MCF 10A (cell line): ENCODE measurements around the gene ANKRD6. TPM values are rescaled to one million over a fixed set of nuclear protein-coding genes. Genes with fewer than 3 reads are reported as not detected.

Source experiments
- BruUV-seq: library from RNA; stranded (reverse); fragments of 400-500 nt; replicated peaks from 2 replicates; lab custom pipeline; 2021; lab: Mats Ljungman, UMichigan
- CTCF ChIA-PET: fragments of 300-600 bp; sonication (Branson Sonifier 250); formaldehyde crosslinking; extraction: SDS; loops from one replicate; lab custom pipeline; 2021; ENCODE audit warnings: antibody characterized with exemption, inconsistent platforms; lab: Yijun Ruan, JAX
- POLR2A ChIA-PET: fragments of 300-600, 350-650 bp; sonication (Branson Sonifier 250); formaldehyde crosslinking; extraction: SDS; loops from one replicate; lab custom pipeline; 2020; ENCODE audit warnings: antibody characterized with exemption, inconsistent platforms; lab: Yijun Ruan, JAX
- DNase-seq: peaks from one replicate; pipeline ENCODE4 v3.0.0-alpha.2; 2018; ENCODE audit not compliant: unreplicated experiment
- H3K27ac Mint-ChIP-seq: one replicate; pipeline ENCODE4 v1.8.0; 2022; ENCODE audit warnings: mild to moderate bottlenecking, low read depth, mixed read lengths; ENCODE audit not compliant: unreplicated experiment
- H3K27me3 Mint-ChIP-seq: one replicate; pipeline ENCODE4 v1.8.0; 2022; ENCODE audit warnings: mixed read lengths; ENCODE audit not compliant: insufficient read depth, unreplicated experiment
- H3K36me3 Mint-ChIP-seq: one replicate; pipeline ENCODE4 v1.8.0; 2022; ENCODE audit warnings: mild to moderate bottlenecking, moderate library complexity, mixed read lengths; ENCODE audit not compliant: insufficient read depth, unreplicated experiment
- H3K4me1 Mint-ChIP-seq: one replicate; pipeline ENCODE4 v1.8.0; 2022; ENCODE audit warnings: mixed read lengths; ENCODE audit not compliant: insufficient read depth, unreplicated experiment
- H3K4me3 Mint-ChIP-seq: one replicate; pipeline ENCODE4 v1.8.0; 2022; ENCODE audit warnings: mild to moderate bottlenecking, moderate library complexity, mixed read lengths; ENCODE audit not compliant: unreplicated experiment
- H3K9me3 Mint-ChIP-seq: one replicate; pipeline ENCODE4 v1.8.0; 2022; ENCODE audit warnings: mixed read lengths; ENCODE audit not compliant: unreplicated experiment
- intact Hi-C: fragments of 100-400 bp; cut with micrococcal nuclease; formaldehyde crosslinking; loops from 2 replicates; pipeline ENCODE4 v1.14.1; 2022
- total RNA-seq: library from RNA; stranded (reverse); gene quantifications from 2 replicates; pipeline ENCODE4 v1.2.3, GENCODE V29; 2022
- TF ChIP-seq, protein P1 (sequence below): fragments of 200-600 bp; IDR thresholded peaks from one replicate; pipeline ENCODE4 v1.8.0; 2022; ENCODE audit warnings: antibody characterized with exemption, mild to moderate bottlenecking; ENCODE audit not compliant: unreplicated experiment

Gene ANKRD6
- total RNA-seq, 1 experiment from 2014 or later: 2.1 TPM

DNA sequence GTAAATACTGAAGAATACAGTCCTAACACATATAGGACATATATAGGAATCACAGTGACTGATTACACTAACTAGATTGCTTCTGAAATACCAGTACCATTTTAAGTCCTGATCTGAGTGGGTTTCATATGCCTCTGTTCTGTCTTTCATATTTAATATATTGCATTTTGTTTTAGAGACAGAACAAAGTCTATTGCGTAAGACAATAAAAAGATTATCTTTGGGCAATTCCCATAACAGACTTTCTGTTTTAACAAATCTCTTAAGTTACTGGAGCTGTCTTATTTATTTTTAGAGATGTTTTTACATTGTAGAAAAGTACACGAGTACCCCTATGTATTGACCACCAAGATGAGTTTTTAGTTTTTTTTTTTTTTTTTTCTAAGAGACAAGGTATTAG is 29.6 kb downstream of the ANKRD6 start:
- no peak overlapping the region for H3K4me3 Mint-ChIP-seq
- intact Hi-C loops: no loop called here
- DNase-seq: no peak
- TF ChIP-seq, protein P1, sequence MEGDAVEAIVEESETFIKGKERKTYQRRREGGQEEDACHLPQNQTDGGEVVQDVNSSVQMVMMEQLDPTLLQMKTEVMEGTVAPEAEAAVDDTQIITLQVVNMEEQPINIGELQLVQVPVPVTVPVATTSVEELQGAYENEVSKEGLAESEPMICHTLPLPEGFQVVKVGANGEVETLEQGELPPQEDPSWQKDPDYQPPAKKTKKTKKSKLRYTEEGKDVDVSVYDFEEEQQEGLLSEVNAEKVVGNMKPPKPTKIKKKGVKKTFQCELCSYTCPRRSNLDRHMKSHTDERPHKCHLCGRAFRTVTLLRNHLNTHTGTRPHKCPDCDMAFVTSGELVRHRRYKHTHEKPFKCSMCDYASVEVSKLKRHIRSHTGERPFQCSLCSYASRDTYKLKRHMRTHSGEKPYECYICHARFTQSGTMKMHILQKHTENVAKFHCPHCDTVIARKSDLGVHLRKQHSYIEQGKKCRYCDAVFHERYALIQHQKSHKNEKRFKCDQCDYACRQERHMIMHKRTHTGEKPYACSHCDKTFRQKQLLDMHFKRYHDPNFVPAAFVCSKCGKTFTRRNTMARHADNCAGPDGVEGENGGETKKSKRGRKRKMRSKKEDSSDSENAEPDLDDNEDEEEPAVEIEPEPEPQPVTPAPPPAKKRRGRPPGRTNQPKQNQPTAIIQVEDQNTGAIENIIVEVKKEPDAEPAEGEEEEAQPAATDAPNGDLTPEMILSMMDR: no peak
- no TSS peak for BruUV-seq
- ChIA-PET POLR2A (no interaction called here), CTCF (interaction anchor here (0.7 kb wide), 1 partner anchor 36 kb away, joined by 5 read pairs; no protein-coding TSS in a partner anchor)
- H3K4me1 Mint-ChIP-seq: no peaks in the 10 kb centered on the region
- no peaks in the 10 kb centered on the region for H3K27me3 Mint-ChIP-seq
- no peaks in the 10 kb centered on the region for H3K9me3 Mint-ChIP-seq
- no peaks in the 10 kb centered on the region for H3K36me3 Mint-ChIP-seq
- H3K27ac Mint-ChIP-seq: no peak overlapping the region

DNA sequence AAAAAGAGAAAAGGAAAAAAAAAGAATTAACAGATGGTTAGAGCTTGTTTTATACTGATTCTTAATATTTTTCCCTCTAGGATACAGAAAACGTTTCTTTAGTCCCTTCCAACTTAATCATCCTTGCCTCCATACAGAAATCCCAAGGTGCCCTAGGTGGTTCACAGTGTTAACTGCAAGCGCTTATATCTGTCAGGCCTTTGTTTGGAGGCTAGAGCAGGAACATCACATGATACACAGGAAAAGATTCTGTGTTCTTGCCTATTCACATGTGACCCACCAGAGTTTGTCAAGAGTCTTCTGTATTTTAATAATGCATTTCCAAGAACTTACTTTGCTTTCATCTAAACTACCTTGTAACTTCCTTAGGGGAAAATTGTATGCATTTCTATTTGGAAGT is 31.3 kb downstream of the ANKRD6 start:
- BruUV-seq: no TSS peak
- Mint-ChIP-seq H3K27ac (no peak overlapping the region), H3K36me3 (no peaks in the 10 kb centered on the region), H3K27me3 (peaks cover 11% of the 10 kb centered on the region), H3K4me3 (no peak overlapping the region), H3K4me1 (no peaks in the 10 kb centered on the region), H3K9me3 (no peaks in the 10 kb centered on the region)
- no peak for DNase-seq
- TF ChIP-seq, protein P1: no peak
- POLR2A ChIA-PET: no interaction called here
- CTCF ChIA-PET: no interaction called here
- intact Hi-C loops: no loop called here

DNA sequence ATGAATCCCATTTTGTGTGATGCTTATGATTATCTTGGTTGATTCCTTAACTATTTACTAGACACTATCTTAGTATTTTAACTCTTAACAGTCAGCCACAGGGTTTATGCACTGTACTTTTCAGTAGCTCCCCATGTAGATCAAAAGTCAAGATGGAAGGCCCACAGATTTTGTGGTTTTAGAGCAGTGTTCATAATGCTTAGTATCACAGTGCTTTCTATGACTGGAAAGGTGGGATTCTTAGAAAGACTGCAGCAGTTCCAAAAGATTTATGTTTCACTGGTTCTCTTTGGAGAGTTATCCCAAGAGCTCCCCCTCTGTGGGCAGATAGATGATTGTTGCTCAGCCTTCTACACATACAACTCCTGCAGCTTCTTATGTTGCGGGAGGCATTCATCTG is 34.5 kb downstream of the ANKRD6 start:
- intact Hi-C loops: no loop called here
- DNase-seq: no peak
- POLR2A ChIA-PET: interaction anchor here (0.8 kb wide), 1 partner anchor 21 kb away, joined by 3 read pairs; no protein-coding TSS in a partner anchor
- Mint-ChIP-seq H3K27ac (no peak overlapping the region), H3K4me1 (no peaks in the 10 kb centered on the region), H3K27me3 (peaks cover 38% of the 10 kb centered on the region), H3K9me3 (no peaks in the 10 kb centered on the region), H3K4me3 (no peak overlapping the region), H3K36me3 (no peaks in the 10 kb centered on the region)
- CTCF ChIA-PET: interaction anchor here (1.2 to 1.4 kb wide), 2 partner anchors 35 to 51 kb away, joined by 3 to 8 read pairs; partner anchors contain the start of gene ANKRD6
- TF ChIP-seq, protein P1: no peak
- BruUV-seq: no TSS peak

DNA sequence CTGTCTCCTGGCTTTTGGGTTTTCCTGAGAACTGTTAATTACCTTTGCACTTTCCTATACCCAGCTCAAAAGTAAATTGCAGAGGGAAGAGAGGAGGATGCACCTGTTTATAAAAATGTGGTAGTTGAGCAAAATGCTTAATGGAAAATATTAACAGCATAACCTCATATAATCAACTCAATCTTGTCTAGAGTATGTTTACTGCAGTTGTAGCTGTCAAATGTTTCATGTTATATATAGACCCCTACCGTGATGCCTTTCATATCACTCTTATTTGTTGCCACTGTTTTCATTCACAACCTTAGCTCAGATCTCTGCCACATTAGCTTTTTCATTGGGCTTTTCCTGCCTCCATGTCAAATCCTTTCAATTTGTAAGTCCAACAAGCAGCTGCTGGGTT is 36.0 kb downstream of the ANKRD6 start:
- no peak for DNase-seq
- Mint-ChIP-seq H3K27me3 (peaks cover 38% of the 10 kb centered on the region), H3K4me3 (no peak overlapping the region), H3K9me3 (no peaks in the 10 kb centered on the region), H3K27ac (no peak overlapping the region), H3K36me3 (no peaks in the 10 kb centered on the region), H3K4me1 (no peaks in the 10 kb centered on the region)
- BruUV-seq: no TSS peak
- ChIA-PET POLR2A (no interaction called here), CTCF (interaction anchor here (0.5 to 1.1 kb wide), 2 partner anchors 27 to 1467 kb away, joined by 3 read pairs; no protein-coding TSS in a partner anchor)
- TF ChIP-seq, protein P1: no peak
- intact Hi-C loops: no loop called here
